GM12878 (cell line): ENCODE results near the gene HRH2. TPM values are rescaled to one million over a fixed set of nuclear protein-coding genes. Genes with fewer than 3 reads are reported as not detected.

ENCODE experiments used
- ATAC-seq: fragments of 200-7000 bp; cut with Tn5 transposase; 3 replicates; pipeline ENCODE4 v1.9.1; 2020; ENCODE audit warnings: mild to moderate bottlenecking, moderate library complexity
- BruUV-seq: library from RNA; stranded (reverse); fragments of 400-500 nt; replicated peaks from 2 replicates; lab custom pipeline; 2021; lab: Mats Ljungman, UMichigan
- CTCF ChIA-PET: fragments of 300-600 bp; sonication (Branson Sonifier 250); formaldehyde crosslinking; extraction: SDS; loops from one replicate; lab custom pipeline; 2021; ENCODE audit warnings: inconsistent platforms; lab: Yijun Ruan, JAX
- POLR2A ChIA-PET: fragments of 350-600 bp; formaldehyde crosslinking; extraction: SDS; loops from one replicate; lab custom pipeline; 2021; ENCODE audit warnings: inconsistent platforms; lab: Charles Lee
- RAD21 ChIA-PET: fragments of 300-600 bp; sonication (Branson Sonifier 250); formaldehyde crosslinking; loops from one replicate; lab custom pipeline; 2023; ENCODE audit warnings: antibody characterized with exemption; ENCODE audit not compliant: unreplicated experiment; lab: Charles Lee
- SMC1A ChIA-PET: fragments of 300-600 bp; sonication (Branson Sonifier 250); formaldehyde crosslinking; loops from one replicate; lab custom pipeline; 2023; ENCODE audit not compliant: unreplicated experiment, uncharacterized antibody; lab: Charles Lee
- DNase-seq: peaks from one replicate; pipeline ENCODE4 v3.0.0-alpha.2; 2011; ENCODE audit warnings: low read depth, low spot score
- FAIRE-seq: peaks from 3 replicates; lab custom pipeline; 2011; peaks lifted over from hg19 to GRCh38; lab: Jason Lieb, UNC
- H2AFZ ChIP-seq: 2 replicates; pipeline ENCODE4 v1.6.0; 2011; ENCODE audit warnings: low read depth, low read length, control low read depth; ENCODE audit not compliant: control insufficient read depth
- H3K27ac ChIP-seq: 2 replicates; pipeline ENCODE4 v1.5.1; 2011; ENCODE audit warnings: control low read depth; ENCODE audit not compliant: control insufficient read depth, insufficient read depth
- H3K27me3 ChIP-seq, 2 experiments: replicated peaks in 1 of 2; 2 replicates each; pipeline versions ENCODE4 v1.6.0 to v1.6.1; 2011; ENCODE audit warnings: low read length in 1 of 2; ENCODE audit not compliant: control insufficient read depth in 2 of 2, insufficient read depth in 2 of 2
- H3K36me3 ChIP-seq, 2 experiments: 2 replicates each; pipeline ENCODE4 v1.5.1; 2011; ENCODE audit warnings: low read length in 1 of 2; ENCODE audit not compliant: control insufficient read depth in 2 of 2, insufficient read depth in 2 of 2
- H3K4me1 ChIP-seq: 2 replicates; pipeline ENCODE4 v1.6.1; 2011; ENCODE audit warnings: mild to moderate bottlenecking, low read length, moderate library complexity, mixed read lengths; ENCODE audit not compliant: control insufficient read depth, insufficient read depth
- H3K4me2 ChIP-seq: 2 replicates; pipeline ENCODE4 v1.6.0; 2011; ENCODE audit warnings: control low read depth; ENCODE audit not compliant: control insufficient read depth, insufficient read depth
- H3K4me3 ChIP-seq: fragments of 200-600 bp; sonication (generic); 2 replicates; pipeline ENCODE4 v1.5.1; 2016
- H3K79me2 ChIP-seq: 2 replicates; pipeline ENCODE4 v1.6.0; 2011; ENCODE audit warnings: low read length; ENCODE audit not compliant: control insufficient read depth, insufficient read depth
- H3K9ac ChIP-seq: 2 replicates; pipeline ENCODE4 v1.8.0; 2011; ENCODE audit warnings: low read length, control low read depth, mixed read lengths; ENCODE audit not compliant: control insufficient read depth, insufficient read depth
- H3K9me3 ChIP-seq: replicated peaks from 3 replicates; pipeline ENCODE4 v1.5.1; 2011; ENCODE audit warnings: mild to moderate bottlenecking, low read length; ENCODE audit not compliant: control insufficient read depth, insufficient read depth
- H4K20me1 ChIP-seq: 2 replicates; pipeline ENCODE4 v1.6.0; 2011; ENCODE audit not compliant: control insufficient read depth, insufficient read depth
- BHLHE40 ChIP-seq, 2 experiments: fragments of 450-650 bp in 1 of 2; IDR thresholded peaks; 2 replicates each; pipeline ENCODE4 v1.6.1; 2011 to 2017; ENCODE audit warnings: low read depth in 2 of 2, borderline replicate concordance in 1 of 2, improper control_type of control experiment in 1 of 2, low read length in 1 of 2, mild to moderate bottlenecking in 1 of 2
- CEBPZ ChIP-seq: fragments of 150-350 bp; IDR thresholded peaks from 2 replicates; pipeline ENCODE4 v1.6.1; 2016; ENCODE audit warnings: low read depth, low read length
- CHD2 ChIP-seq: IDR thresholded peaks from 2 replicates; pipeline ENCODE4 v1.6.1; 2011; ENCODE audit warnings: low read depth, low read length, improper control_type of control experiment, borderline replicate concordance
- FOXM1 ChIP-seq: IDR thresholded peaks from 2 replicates; pipeline ENCODE4 v1.6.1; 2012; ENCODE audit warnings: low read depth, mild to moderate bottlenecking, inconsistent platforms, low read length, moderate library complexity
- NFXL1 ChIP-seq: fragments of 450-650 bp; IDR thresholded peaks from 2 replicates; pipeline ENCODE4 v1.6.1; 2017; ENCODE audit warnings: antibody characterized with exemption, mild to moderate bottlenecking, borderline replicate concordance
- NKRF ChIP-seq: fragments of 450-650 bp; conservative IDR thresholded peaks from 2 replicates; pipeline ENCODE4 v1.6.1; 2017; ENCODE audit warnings: mild to moderate bottlenecking, moderate library complexity
- RAD51 ChIP-seq: fragments of 450-650 bp; IDR thresholded peaks from 2 replicates; pipeline ENCODE4 v1.6.1; 2016; ENCODE audit warnings: moderate library complexity, mild to moderate bottlenecking, inconsistent platforms
- SIX5 ChIP-seq: IDR thresholded peaks from 2 replicates; pipeline ENCODE4 v1.6.1; 2011; ENCODE audit warnings: mild to moderate bottlenecking, low read depth, low read length, moderate library complexity; ENCODE audit not compliant: severe bottlenecking
- SP1 ChIP-seq: IDR thresholded peaks from one replicate; pipeline ENCODE4 v1.6.1; 2011; ENCODE audit warnings: low read depth, low read length
- SPI1 ChIP-seq: IDR thresholded peaks from 2 replicates; pipeline ENCODE4 v1.6.1; 2011; ENCODE audit warnings: low read depth, mild to moderate bottlenecking, low read length, moderate library complexity, borderline replicate concordance; ENCODE audit not compliant: insufficient read depth
- SUZ12 ChIP-seq: fragments of 200-600 bp; sonication (generic); IDR thresholded peaks from one replicate; pipeline ENCODE4 v1.6.1; 2018; ENCODE audit warnings: antibody characterized with exemption, mild to moderate bottlenecking; ENCODE audit not compliant: unreplicated experiment
- WGBS: methylation state at CpG from one replicate; pipeline ENCODE4 v1.1.6; 2016; ENCODE audit warnings: low lambda C conversion rate; ENCODE audit not compliant: insufficient replicate concordance, insufficient coverage; ENCODE audit errors: missing lambda C conversion rate; 5-methylcytosine and 5-hydroxymethylcytosine counted together
- in situ Hi-C: fragments of 300-500 bp; cut with MboI; formaldehyde crosslinking; loops from 9 replicates; pipeline ENCODE4 v1.14.3; 2018; ENCODE audit warnings: mixed read lengths
- intact Hi-C: fragments of 100-400 bp; cut with micrococcal nuclease; formaldehyde crosslinking; loops from one replicate; pipeline ENCODE4 v1.14.2; 2022; ENCODE audit not compliant: unreplicated experiment
- polyA plus RNA-seq, 11 experiments: library from polyadenylated mRNA; depleted of rRNA in 4 of 11; unstranded in 6 of 11; stranded (reverse) in 5 of 11; fragments of >200 nt; fragmentation: Nextera tagmentation in 4 of 11; fragmentation: Illumina TruSeq in 1 of 11; extraction: Ambion mirVana in 4 of 11; extraction: Trizol in 1 of 11; gene quantifications; 1 replicate in 1 of 11; 2 replicates in 10 of 11; pipeline versions ENCODE4 v1.2.1 to v1.2.3, GENCODE V29; 2011 to 2016; ENCODE audit warnings: inconsistent platforms in 2 of 11, missing spikeins in 2 of 11, low read depth in 1 of 11
- total RNA-seq, 4 experiments: library from RNA; depleted of rRNA in 3 of 4; stranded (reverse); fragments of >200 nt in 3 of 4; fragmentation: Illumina TruSeq in 1 of 4; extraction: Trizol in 1 of 4; gene quantifications; 2 replicates each; pipeline versions ENCODE4 v1.2.1 to v1.2.3, GENCODE V29; 2013 to 2021

HRH2 gene
- total and polyA plus RNA-seq, 10 of the 15 experiments (the other 5 are each of a cell fraction or from before 2014, with no cell fraction given) = 0.01 to 0.05 (median 0.03) TPM; not detected in 7

- H3K4me2 ChIP-seq = no peak overlapping the region
- BruUV-seq = no TSS peak
- ChIA-PET SMC1A (no interaction called here), CTCF (no interaction called here), RAD21 (no interaction called here), POLR2A (no interaction called here)
- H3K36me3 ChIP-seq = no peaks in the 10 kb centered on the region
- no peaks in the 10 kb centered on the region for H3K9me3 ChIP-seq
- no peak overlapping the region for H3K4me3 ChIP-seq
- H3K27me3 ChIP-seq = no peaks in the 10 kb centered on the region; a peak in 1 of 4 replicates
- H3K4me1 ChIP-seq = no peaks in the 10 kb centered on the region
- TF ChIP-seq NFXL1 = no peak
- no peak for TF ChIP-seq CHD2
- no peak overlapping the region for H3K27ac ChIP-seq
- intact Hi-C loops = no loop called here
- FAIRE-seq = no peak
- ATAC-seq = no peak
- WGBS = 33% methylated on average over 4 of the region's 4 CpGs
- H3K79me2 ChIP-seq = no peaks in the 10 kb centered on the region
- H3K9ac ChIP-seq = no peak overlapping the region
- H2AFZ ChIP-seq = no peak overlapping the region
- DNase-seq = no peak
- in situ Hi-C loops = no loop called here
- no peaks in the 10 kb centered on the region for H4K20me1 ChIP-seq
These were observed 14.9 kb upstream of the HRH2 start for GRCh38 chr5:175642998-175643397.

- in situ Hi-C loops = no loop called here
- ChIA-PET POLR2A (no interaction called here), RAD21 (no interaction called here), SMC1A (interaction anchor here (1.2 kb wide), 1 partner anchor 13 kb away, joined by 4 read pairs; no protein-coding TSS in a partner anchor), CTCF (no interaction called here)
- no TSS peak for BruUV-seq
- DNase-seq = no peak
- no peaks in the 10 kb centered on the region for H3K79me2 ChIP-seq
- H4K20me1 ChIP-seq = no peaks in the 10 kb centered on the region
- no peaks in the 10 kb centered on the region for H3K36me3 ChIP-seq
- no peak overlapping the region for H3K9ac ChIP-seq
- no peak overlapping the region for H3K4me3 ChIP-seq
- no peak for FAIRE-seq
- H3K9me3 ChIP-seq = no peaks in the 10 kb centered on the region; the same call in 2 of the 3 replicates
- H3K4me2 ChIP-seq = no peak overlapping the region
- no peaks in the 10 kb centered on the region for H3K27me3 ChIP-seq
- 31% methylated on average over 3 of the region's 3 CpGs for WGBS
- H2AFZ ChIP-seq = no peak overlapping the region
- ATAC-seq = no peak
- H3K4me1 ChIP-seq = no peaks in the 10 kb centered on the region
- intact Hi-C loops = no loop called here
- no peak overlapping the region for H3K27ac ChIP-seq
- TF ChIP-seq NKRF (no peak), FOXM1 (no peak), RAD51 (no peak), SPI1 (no peak), SIX5 (no peak), SUZ12 (no peak), BHLHE40 (IDR thresholded peaks at IDR 0.05; ENCODE audit: borderline replicate concordance in 1 of 2, low read depth in 2 of 2, low read length in 1 of 2) (no peak), CEBPZ (no peak), SP1 (no peak)
These were observed 11.6 kb upstream of the HRH2 start for GRCh38 chr5:175646251-175646650.
